Astrocyte (in vitro differentiated cells and primary cell): Measurements from ENCODE around the gene TEAD4. TPM values are rescaled to one million over a fixed set of nuclear protein-coding genes. Genes with fewer than 3 reads are reported as not detected.

Experiments used
- DNase-seq: peaks from one replicate; pipeline ENCODE4 v3.0.0-alpha.2; 2010; ENCODE audit warnings: low read depth
- FAIRE-seq: peaks from 2 replicates; lab custom pipeline; 2011; peaks lifted over from hg19 to GRCh38; lab: Jason Lieb, UNC
- H2AFZ ChIP-seq: 2 replicates; pipeline ENCODE4 v1.6.0; 2012; ENCODE audit warnings: low read depth, low read length, inconsistent platforms
- H3K27ac ChIP-seq: 2 replicates; pipeline ENCODE4 v1.5.1; 2011; ENCODE audit warnings: low read depth, low read length, inconsistent platforms
- H3K27me3 ChIP-seq: 2 replicates; pipeline ENCODE4 v1.6.0; 2011; ENCODE audit warnings: low read length, inconsistent platforms; ENCODE audit not compliant: insufficient read depth
- H3K36me3 ChIP-seq: 2 replicates; pipeline ENCODE4 v1.5.1; 2011; ENCODE audit warnings: low read length, inconsistent platforms; ENCODE audit not compliant: insufficient read depth
- H3K4me1 ChIP-seq: 2 replicates; pipeline ENCODE4 v1.5.1; 2011; ENCODE audit warnings: low read length, inconsistent platforms; ENCODE audit not compliant: insufficient read depth
- H3K4me2 ChIP-seq: 2 replicates; pipeline ENCODE4 v1.6.0; 2012; ENCODE audit warnings: low read length, inconsistent platforms
- H3K4me3 ChIP-seq: 2 replicates; pipeline ENCODE4 v1.5.1; 2011; ENCODE audit warnings: low read depth, mild to moderate bottlenecking, low read length, inconsistent platforms; ENCODE audit not compliant: insufficient read depth
- H3K79me2 ChIP-seq: 2 replicates; pipeline ENCODE4 v1.6.0; 2012; ENCODE audit warnings: mild to moderate bottlenecking, low read length, inconsistent platforms; ENCODE audit not compliant: insufficient read depth
- H3K9ac ChIP-seq: 2 replicates; pipeline ENCODE4 v1.6.0; 2012; ENCODE audit warnings: mild to moderate bottlenecking, low read length, inconsistent platforms
- H3K9me3 ChIP-seq: 2 replicates; pipeline ENCODE4 v1.5.1; 2012; ENCODE audit warnings: low read depth, mild to moderate bottlenecking, low read length, inconsistent platforms; ENCODE audit not compliant: insufficient read depth
- H4K20me1 ChIP-seq: 2 replicates; pipeline ENCODE4 v1.6.0; 2012; ENCODE audit warnings: low read length, inconsistent platforms; ENCODE audit not compliant: insufficient read depth
- H3K27ac Mint-ChIP-seq: one replicate; pipeline ENCODE4 v1.8.0; 2021; ENCODE audit warnings: mild to moderate bottlenecking, mixed read lengths; ENCODE audit not compliant: unreplicated experiment
- H3K27me3 Mint-ChIP-seq: one replicate; pipeline ENCODE4 v1.8.0; 2021; ENCODE audit warnings: low read depth, mixed read lengths; ENCODE audit not compliant: unreplicated experiment
- H3K36me3 Mint-ChIP-seq: one replicate; pipeline ENCODE4 v1.8.0; 2021; ENCODE audit warnings: low read depth, mixed read lengths; ENCODE audit not compliant: unreplicated experiment
- H3K4me1 Mint-ChIP-seq: one replicate; pipeline ENCODE4 v1.8.0; 2021; ENCODE audit warnings: low read depth, mixed read lengths; ENCODE audit not compliant: unreplicated experiment
- H3K4me3 Mint-ChIP-seq: one replicate; pipeline ENCODE4 v1.8.0; 2021; ENCODE audit warnings: mild to moderate bottlenecking, moderate library complexity, mixed read lengths; ENCODE audit not compliant: unreplicated experiment
- H3K9me3 Mint-ChIP-seq: one replicate; pipeline ENCODE4 v1.8.0; 2021; ENCODE audit warnings: mild to moderate bottlenecking, mixed read lengths; ENCODE audit not compliant: unreplicated experiment
- CTCF ChIP-seq: IDR thresholded peaks from 2 replicates; pipeline ENCODE4 v1.5.1; 2011; ENCODE audit warnings: low read depth, mild to moderate bottlenecking, inconsistent platforms, low read length, moderate library complexity; ENCODE audit not compliant: insufficient read depth
- EZH2 ChIP-seq: IDR thresholded peaks from 2 replicates; pipeline ENCODE4 v1.6.1; 2012; ENCODE audit warnings: mild to moderate bottlenecking, low read length, inconsistent platforms; ENCODE audit not compliant: insufficient read depth
- total RNA-seq: library from RNA; stranded (reverse); gene quantifications from 2 replicates; pipeline ENCODE4 v1.2.1, GENCODE V29; 2021

TEAD4 gene
- total RNA-seq, 1 donor from 2014 or later: 19.1 TPM

GRCh38 chr12:3086211-3086610 is 127.0 kb downstream of the TEAD4 start:
- Histone ChIP-seq H3K4me2 (no peak overlapping the region), H3K4me1 (peaks cover 5% of the 10 kb centered on the region), H3K4me3 (no peak overlapping the region), H2AFZ (no peak overlapping the region), H3K79me2 (peaks cover 38% of the 10 kb centered on the region), H3K9ac (no peak overlapping the region), H3K27me3 (no peaks in the 10 kb centered on the region), H4K20me1 (peaks cover 39% of the 10 kb centered on the region), H3K36me3 (no peaks in the 10 kb centered on the region), H3K9me3 (no peaks in the 10 kb centered on the region), H3K27ac (no peak overlapping the region)
- DNase-seq (no peak), FAIRE-seq (no peak)
- peaks cover 16% of the 10 kb centered on the region for H3K4me1 Mint-ChIP-seq
- peaks cover 20% of the 10 kb centered on the region for H3K36me3 Mint-ChIP-seq
- TF ChIP-seq EZH2: no peak
- TF ChIP-seq CTCF: no peak
- H3K9me3 Mint-ChIP-seq: no peaks in the 10 kb centered on the region
- H3K27me3 Mint-ChIP-seq: peaks cover 2% of the 10 kb centered on the region
- no peak overlapping the region for H3K4me3 Mint-ChIP-seq
- no peak overlapping the region for H3K27ac Mint-ChIP-seq

- Histone ChIP-seq H4K20me1 (peaks cover 40% of the 10 kb centered on the region), H3K79me2 (peaks cover 33% of the 10 kb centered on the region), H3K4me3 (no peak overlapping the region), H3K27ac (no peak overlapping the region), H3K36me3 (no peaks in the 10 kb centered on the region), H2AFZ (no peak overlapping the region), H3K9ac (no peak overlapping the region), H3K27me3 (no peaks in the 10 kb centered on the region), H3K4me1 (peaks cover 5% of the 10 kb centered on the region), H3K9me3 (no peaks in the 10 kb centered on the region), H3K4me2 (no peak overlapping the region)
- H3K36me3 Mint-ChIP-seq: peaks cover 20% of the 10 kb centered on the region
- no peak for DNase-seq
- no peak for FAIRE-seq
- peaks cover 16% of the 10 kb centered on the region for H3K4me1 Mint-ChIP-seq
- H3K4me3 Mint-ChIP-seq: no peak overlapping the region
- no peak for TF ChIP-seq EZH2
- TF ChIP-seq CTCF: no peak
- H3K27me3 Mint-ChIP-seq: peaks cover 2% of the 10 kb centered on the region
- H3K27ac Mint-ChIP-seq: no peak overlapping the region
- no peaks in the 10 kb centered on the region for H3K9me3 Mint-ChIP-seq
Measured at GRCh38 chr12:3086729-3087323, 127.6 kb downstream of the TEAD4 start.
